BJ (cell line): Measurements from ENCODE around the gene PGS1. TPM values are rescaled to one million over a fixed set of nuclear protein-coding genes. Genes with fewer than 3 reads are reported as not detected.
A peak's percentile ranks its signal among the peaks of the same experiment; 100 is the strongest.

Source experiments
- CTCF ChIA-PET: fragments of 350-600 bp; formaldehyde crosslinking; extraction: SDS; loops from one replicate; lab custom pipeline; 2021; ENCODE audit warnings: antibody characterized with exemption, inconsistent platforms; lab: Yijun Ruan, JAX
- POLR2A ChIA-PET: fragments of 300-600 bp; sonication (Branson Sonifier 250); formaldehyde crosslinking; extraction: SDS; loops from one replicate; lab custom pipeline; 2021; ENCODE audit warnings: antibody characterized with exemption; lab: Charles Lee
- DNase-seq: peaks from one replicate; pipeline ENCODE4 v3.0.0-alpha.2; 2011; ENCODE audit warnings: low read depth
- H3K27me3 ChIP-seq: 2 replicates; pipeline ENCODE4 v1.6.0; 2011; ENCODE audit warnings: low read length; ENCODE audit not compliant: control insufficient read depth, insufficient read depth
- H3K36me3 ChIP-seq: 2 replicates; pipeline ENCODE4 v1.5.1; 2011; ENCODE audit warnings: low read length; ENCODE audit not compliant: control insufficient read depth, insufficient read depth
- H3K4me3 ChIP-seq: 2 replicates; pipeline ENCODE4 v1.5.1; 2011; ENCODE audit warnings: low read depth, mild to moderate bottlenecking, control low read depth, low read length
- polyA plus RNA-seq: library from polyadenylated mRNA; depleted of rRNA; stranded (reverse); fragments of >200 nt; gene quantifications from 2 replicates; pipeline ENCODE4 v1.2.3, GENCODE V29; 2011
- TF ChIP-seq, protein P1 (sequence below): IDR thresholded peaks from 2 replicates; pipeline ENCODE4 v1.5.1; 2011; ENCODE audit warnings: low read depth, mild to moderate bottlenecking, control low read depth, inconsistent platforms, low read length, moderate library complexity; ENCODE audit not compliant: insufficient read depth

Gene PGS1
- polyA plus RNA-seq, 1 experiment = 37.7 TPM

DNA sequence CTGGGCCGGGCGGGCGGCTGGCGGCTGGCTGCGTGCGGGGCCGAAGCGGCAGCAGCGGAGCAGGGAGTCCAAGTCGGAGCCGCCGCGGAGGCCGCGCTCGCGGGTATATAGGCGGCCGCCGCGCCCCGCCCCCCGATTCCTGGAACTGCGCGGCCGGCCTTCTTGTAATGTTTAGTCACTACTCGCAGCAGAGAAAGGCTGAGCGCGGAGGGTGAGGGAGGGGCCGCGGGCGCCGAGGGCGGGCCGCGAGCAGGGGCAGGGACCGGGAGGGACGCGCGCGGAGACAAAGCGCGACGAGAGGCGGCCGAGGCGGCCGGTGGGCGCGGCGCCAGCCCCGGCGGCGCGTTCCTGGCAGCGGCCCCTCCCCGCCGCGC, 18.5 kb upstream of the PGS1 start, which contains the start of gene SOCS3:
SOCS3 (minus strand) TSS at position 81 of the 374 bp plus-strand sequence. CDS start 982 bp downstream, outside the sequence.
- ChIA-PET POLR2A (interaction anchor here (0.6 to 1.1 kb wide), 2 partner anchors 35 to 94 kb away, joined by 5 read pairs; no protein-coding TSS in a partner anchor), CTCF (interaction anchor here (1.0 to 14.0 kb wide), 12 partner anchors 11 to 348 kb away, joined by 3 to 273 read pairs (median 6); partner anchors contain the start of gene PGS1)
- DNase-seq = no peak
- TF ChIP-seq, protein P1, sequence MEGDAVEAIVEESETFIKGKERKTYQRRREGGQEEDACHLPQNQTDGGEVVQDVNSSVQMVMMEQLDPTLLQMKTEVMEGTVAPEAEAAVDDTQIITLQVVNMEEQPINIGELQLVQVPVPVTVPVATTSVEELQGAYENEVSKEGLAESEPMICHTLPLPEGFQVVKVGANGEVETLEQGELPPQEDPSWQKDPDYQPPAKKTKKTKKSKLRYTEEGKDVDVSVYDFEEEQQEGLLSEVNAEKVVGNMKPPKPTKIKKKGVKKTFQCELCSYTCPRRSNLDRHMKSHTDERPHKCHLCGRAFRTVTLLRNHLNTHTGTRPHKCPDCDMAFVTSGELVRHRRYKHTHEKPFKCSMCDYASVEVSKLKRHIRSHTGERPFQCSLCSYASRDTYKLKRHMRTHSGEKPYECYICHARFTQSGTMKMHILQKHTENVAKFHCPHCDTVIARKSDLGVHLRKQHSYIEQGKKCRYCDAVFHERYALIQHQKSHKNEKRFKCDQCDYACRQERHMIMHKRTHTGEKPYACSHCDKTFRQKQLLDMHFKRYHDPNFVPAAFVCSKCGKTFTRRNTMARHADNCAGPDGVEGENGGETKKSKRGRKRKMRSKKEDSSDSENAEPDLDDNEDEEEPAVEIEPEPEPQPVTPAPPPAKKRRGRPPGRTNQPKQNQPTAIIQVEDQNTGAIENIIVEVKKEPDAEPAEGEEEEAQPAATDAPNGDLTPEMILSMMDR = no peak
- Histone ChIP-seq H3K27me3 (no peaks in the 10 kb centered on the region), H3K36me3 (peaks cover 22% of the 10 kb centered on the region), H3K4me3 (peak within 1 kb of the TSS; percentile 71)

DNA sequence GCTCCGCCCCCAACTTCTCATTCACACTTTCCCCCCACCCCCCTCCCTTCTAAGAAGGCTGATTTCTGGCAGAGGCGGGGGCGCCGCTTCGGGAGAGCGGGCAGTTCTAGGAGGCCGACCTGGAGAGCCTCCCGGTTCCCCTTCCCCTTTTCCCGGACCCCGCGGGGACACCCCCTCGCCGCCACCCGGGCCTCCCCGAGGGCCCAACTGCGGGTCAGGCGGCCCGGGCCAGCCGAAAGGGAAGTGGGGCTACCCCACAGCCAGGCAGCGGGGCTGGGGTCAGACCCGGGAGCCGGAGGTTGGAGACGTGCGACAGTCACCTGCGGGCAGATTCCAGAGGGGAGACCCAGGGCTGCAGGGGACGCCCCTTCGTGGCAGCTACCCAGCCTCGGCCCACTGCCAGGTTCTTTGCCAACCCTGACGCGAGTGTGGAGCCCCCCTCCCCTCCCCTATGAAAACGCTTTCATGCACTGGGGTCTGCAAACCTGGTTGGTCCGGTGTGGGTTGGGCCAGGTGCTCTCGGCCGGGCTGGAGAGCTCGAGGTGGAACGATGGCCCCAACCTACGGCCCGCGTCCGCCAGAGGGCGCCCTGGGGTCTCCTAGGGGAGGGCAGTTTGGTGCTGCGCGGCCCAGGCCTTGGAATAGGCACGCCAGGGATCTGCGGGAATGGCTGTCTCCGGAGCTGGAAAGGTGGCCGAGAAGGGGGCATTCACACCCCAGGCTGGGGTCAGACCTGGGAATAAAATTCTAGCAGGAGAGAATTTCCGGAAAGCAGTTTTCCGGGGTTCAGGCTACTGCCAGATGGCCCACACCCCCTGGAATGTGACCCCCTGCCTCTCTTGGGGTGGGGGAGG, 17.9 kb upstream of the PGS1 start:
- ChIA-PET POLR2A (interaction anchor here (1.1 kb wide), 1 partner anchor 35 kb away, joined by 5 read pairs; no protein-coding TSS in a partner anchor), CTCF (interaction anchor here (0.6 to 14.0 kb wide), 29 partner anchors 9 to 348 kb away, joined by 3 to 273 read pairs (median 4); partner anchors contain the start of gene PGS1)
- Histone ChIP-seq H3K27me3 (no peaks in the 10 kb centered on the region), H3K36me3 (peaks cover 21% of the 10 kb centered on the region), H3K4me3 (peak overlapping the region; percentile 71)
- DNase-seq = no peak
- TF ChIP-seq, protein P1 = peak; percentile 97

DNA sequence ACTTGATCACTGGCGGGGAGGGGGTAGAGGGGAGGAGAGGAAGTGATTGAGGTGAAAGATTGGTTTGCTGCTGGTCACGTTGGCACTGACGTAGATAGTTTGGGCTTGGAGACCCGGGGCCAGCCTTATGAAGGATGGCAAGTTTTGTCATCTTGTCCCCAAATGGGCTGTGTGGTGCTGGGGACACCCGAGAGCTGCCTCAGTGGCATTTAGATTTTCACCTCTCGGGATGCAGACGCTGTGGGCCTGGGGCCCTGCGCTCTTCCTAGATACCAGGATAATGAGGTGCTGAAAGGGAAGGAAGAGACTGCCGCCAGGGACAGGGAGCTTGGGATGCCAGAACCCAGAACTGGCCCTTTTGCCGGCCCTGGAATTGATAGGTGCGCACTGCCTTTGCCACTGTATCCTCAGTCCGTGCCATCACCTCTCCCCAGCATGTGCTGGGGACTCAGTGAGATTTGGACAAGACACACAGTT, 17.2 kb upstream of the PGS1 start:
- no peak overlapping the region for H3K4me3 ChIP-seq
- POLR2A ChIA-PET = no interaction called here

DNA sequence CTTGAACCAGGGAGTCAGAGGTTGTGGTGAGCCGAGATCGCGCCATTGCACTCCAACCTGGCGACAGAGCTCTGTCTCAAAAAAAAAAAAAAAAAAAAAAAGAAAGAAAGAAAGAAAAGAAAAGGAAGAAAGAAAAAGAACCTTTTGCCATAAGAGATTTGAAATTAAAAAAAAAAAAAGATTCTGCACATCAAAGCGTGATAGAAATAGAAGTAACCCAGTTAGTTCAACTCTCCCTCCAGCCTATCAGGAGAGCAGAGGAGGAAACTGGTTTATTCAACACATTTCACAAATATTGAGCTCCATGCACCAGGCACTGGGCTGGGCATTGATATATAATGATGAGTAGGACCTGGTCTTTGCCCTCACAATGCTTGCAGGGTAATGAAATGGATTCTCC, 16.2 kb upstream of the PGS1 start:
- ChIA-PET POLR2A (no interaction called here), CTCF (interaction anchor here (0.5 to 14.0 kb wide), 7 partner anchors 14 to 141 kb away, joined by 3 to 273 read pairs (median 39); partner anchors contain the start of gene PGS1)
- TF ChIP-seq, protein P1 = no peak
- no peak overlapping the region for H3K4me3 ChIP-seq
- peaks cover 17% of the 10 kb centered on the region for H3K36me3 ChIP-seq
- no peak for DNase-seq
- no peaks in the 10 kb centered on the region for H3K27me3 ChIP-seq

More for the DNA sequence above, 17.2 kb upstream of the PGS1 start:
- H3K27me3 ChIP-seq = no peaks in the 10 kb centered on the region
- peaks cover 19% of the 10 kb centered on the region for H3K36me3 ChIP-seq
- no peak for DNase-seq
- TF ChIP-seq, protein P1 = no peak
- CTCF ChIA-PET = interaction anchor here (0.6 to 14.0 kb wide), 26 partner anchors 9 to 347 kb away, joined by 3 to 273 read pairs (median 5); partner anchors contain the start of gene PGS1

DNA sequence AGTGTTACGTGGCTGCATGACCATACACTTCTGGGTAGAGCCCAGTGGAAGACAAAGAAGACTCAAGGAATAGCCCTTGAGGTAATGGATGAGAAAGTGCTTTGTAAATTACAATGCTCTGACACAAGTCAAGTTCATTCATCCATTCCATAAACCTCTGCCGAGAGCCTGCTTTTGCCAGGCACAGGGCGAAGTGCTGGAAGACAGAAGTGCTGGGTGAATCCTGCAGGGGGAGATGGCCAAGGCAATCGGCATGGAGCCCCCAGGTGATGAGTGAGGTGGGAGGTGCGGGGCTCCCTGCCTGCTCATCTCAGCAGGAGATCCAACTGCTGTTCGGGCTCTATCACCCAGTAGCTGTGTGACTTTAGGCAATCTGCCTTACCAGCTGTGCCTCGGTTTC, 15.8 kb upstream of the PGS1 start:
- ChIA-PET CTCF (interaction anchor here (1.0 to 14.0 kb wide), 4 partner anchors 13 to 111 kb away, joined by 4 to 273 read pairs (median 56); partner anchors contain the start of gene PGS1), POLR2A (no interaction called here)
- TF ChIP-seq, protein P1 = no peak
- no peaks in the 10 kb centered on the region for H3K27me3 ChIP-seq
- H3K36me3 ChIP-seq = peaks cover 14% of the 10 kb centered on the region
- no peak overlapping the region for H3K4me3 ChIP-seq
- DNase-seq = no peak
